Keratinocyte (primary cell): ENCODE data around the gene TOGARAM1. TPM values are rescaled to one million over a fixed set of nuclear protein-coding genes. Genes with fewer than 3 reads are reported as not detected.

Experiments used
- DNase-seq: peaks from one replicate; pipeline ENCODE4 v3.0.0-alpha.2; 2011; ENCODE audit warnings: low read depth, missing footprints, low spot score
- FAIRE-seq: peaks from 2 replicates; lab custom pipeline; 2011; peaks lifted over from hg19 to GRCh38; lab: Jason Lieb, UNC
- H2AFZ ChIP-seq: 2 replicates; pipeline ENCODE4 v1.6.0; 2012; ENCODE audit warnings: low read length, control low read depth, inconsistent platforms; ENCODE audit not compliant: control insufficient read depth
- H3K27ac ChIP-seq: 2 replicates; pipeline ENCODE4 v1.5.1; 2011; ENCODE audit warnings: low read length; ENCODE audit not compliant: control insufficient read depth, insufficient read depth
- H3K27me3 ChIP-seq: 3 replicates; pipeline ENCODE4 v1.6.0; 2011; ENCODE audit warnings: low read length; ENCODE audit not compliant: control insufficient read depth, insufficient read depth; ENCODE audit errors: extremely low read depth
- H3K36me3 ChIP-seq, 2 experiments: 2 replicates in 1 of 2; 3 replicates in 1 of 2; pipeline ENCODE4 v1.5.1; 2011; ENCODE audit warnings: low read length in 2 of 2, mild to moderate bottlenecking in 1 of 2; ENCODE audit not compliant: control insufficient read depth in 2 of 2, insufficient read depth in 2 of 2; ENCODE audit errors: extremely low read depth in 1 of 2
- H3K4me1 ChIP-seq: 3 replicates; pipeline ENCODE4 v1.5.1; 2011; ENCODE audit warnings: low read length; ENCODE audit not compliant: control insufficient read depth, insufficient read depth; ENCODE audit errors: extremely low read depth
- H3K4me2 ChIP-seq: 3 replicates; pipeline ENCODE4 v1.6.0; 2011; ENCODE audit warnings: low read depth, low read length; ENCODE audit not compliant: control insufficient read depth, insufficient read depth; ENCODE audit errors: extremely low read depth
- H3K4me3 ChIP-seq, 3 experiments: fragments of 200-600 bp in 1 of 3; sonication (generic) in 1 of 3; 2 replicates in 2 of 3; 3 replicates in 1 of 3; pipeline ENCODE4 v1.5.1; 2011 to 2016; ENCODE audit warnings: low read length in 3 of 3, mild to moderate bottlenecking in 3 of 3, control low read depth in 2 of 3, inconsistent platforms in 1 of 3, low read depth in 1 of 3, mixed read lengths in 1 of 3, mixed run types in 1 of 3, moderate library complexity in 1 of 3; ENCODE audit not compliant: control insufficient read depth in 2 of 3, insufficient read depth in 2 of 3; ENCODE audit errors: extremely low read depth in 1 of 3
- H3K79me2 ChIP-seq: 2 replicates; pipeline ENCODE4 v1.6.0; 2012; ENCODE audit warnings: low read length; ENCODE audit not compliant: control insufficient read depth, insufficient read depth
- H3K9ac ChIP-seq: 3 replicates; pipeline ENCODE4 v1.6.0; 2011; ENCODE audit warnings: low read length; ENCODE audit not compliant: control insufficient read depth, insufficient read depth; ENCODE audit errors: extremely low read depth
- H3K9me1 ChIP-seq: 3 replicates; pipeline ENCODE4 v1.6.0; 2011; ENCODE audit warnings: low read length; ENCODE audit not compliant: control insufficient read depth, insufficient read depth; ENCODE audit errors: extremely low read depth
- H3K9me3 ChIP-seq: 2 replicates; pipeline ENCODE4 v1.5.1; 2012; ENCODE audit warnings: low read depth, low read length; ENCODE audit not compliant: control insufficient read depth
- H4K20me1 ChIP-seq: 3 replicates; pipeline ENCODE4 v1.6.0; 2011; ENCODE audit warnings: low read length; ENCODE audit not compliant: control insufficient read depth, insufficient read depth; ENCODE audit errors: extremely low read depth
- EZH2 ChIP-seq: IDR thresholded peaks from one replicate; pipeline ENCODE4 v1.6.1; 2012; ENCODE audit warnings: inconsistent platforms, mild to moderate bottlenecking, low read length, moderate library complexity
- dilution Hi-C: fragments of 300-500 bp; cut with MboI; formaldehyde crosslinking; loops from one replicate; pipeline ENCODE4 v1.7.0; 2020; ENCODE audit warnings: low sequenced_read_pairs; ENCODE audit not compliant: extremely low pct_ligation_motif_present
- polyA plus RNA-seq, 5 experiments: library from polyadenylated mRNA; depleted of rRNA in 3 of 5; stranded (reverse) in 3 of 5; stranded (forward) in 1 of 5; unstranded in 1 of 5; fragments of >200 nt; gene quantifications; 1 replicate in 1 of 5; 2 replicates in 3 of 5; 3 replicates in 1 of 5; pipeline versions ENCODE4 v1.2.1 to v1.2.3, GENCODE V29; 2011 to 2012; ENCODE audit warnings: missing spikeins in 2 of 5, low read depth in 1 of 5, low replicate concordance in 1 of 5
- TF ChIP-seq, protein P1 (sequence below), 3 experiments: IDR thresholded peaks in 1 of 3; conservative IDR thresholded peaks in 1 of 3; optimal IDR thresholded peaks in 1 of 3; 2 replicates in 2 of 3; 3 replicates in 1 of 3; pipeline versions ENCODE3 to v1.5.1; 2011; ENCODE audit warnings: low read length in 3 of 3, mild to moderate bottlenecking in 3 of 3, moderate library complexity in 2 of 3, control low read depth in 1 of 3, inconsistent platforms in 1 of 3; ENCODE audit not compliant: insufficient read depth in 2 of 3; ENCODE audit errors: extremely low read depth in 1 of 3

Gene TOGARAM1
- polyA plus RNA-seq, 1 donor (not counting 4 experiments of a cell fraction or from before 2014, with no cell fraction given): 8.2 TPM

- no peaks in the 10 kb centered on the region for H4K20me1 ChIP-seq
- dilution Hi-C loops: no loop called here
Measured at GRCh38 chr14:44928793-44929192, 33.2 kb upstream of the TOGARAM1 start.

DNA sequence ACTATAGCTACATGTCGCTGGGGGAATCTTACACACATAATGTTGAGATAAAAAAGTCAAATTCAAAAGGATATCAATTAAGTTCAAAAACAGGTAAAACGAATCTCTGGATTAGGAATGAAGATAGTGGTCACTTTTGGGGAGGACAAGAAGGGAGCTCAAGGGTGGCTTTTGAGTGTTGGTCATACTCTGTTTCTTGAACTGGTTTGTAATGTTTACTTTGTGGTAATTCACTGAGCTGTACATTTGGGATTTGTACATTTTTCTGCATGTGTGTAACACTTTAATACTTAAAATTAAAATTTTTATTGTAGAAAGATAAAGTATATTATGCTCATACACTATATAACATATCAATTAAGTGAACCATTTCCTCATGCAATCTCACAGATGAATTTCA is 26.8 kb upstream of the TOGARAM1 start:
- TF ChIP-seq EZH2: no peak
- TF ChIP-seq, protein P1, sequence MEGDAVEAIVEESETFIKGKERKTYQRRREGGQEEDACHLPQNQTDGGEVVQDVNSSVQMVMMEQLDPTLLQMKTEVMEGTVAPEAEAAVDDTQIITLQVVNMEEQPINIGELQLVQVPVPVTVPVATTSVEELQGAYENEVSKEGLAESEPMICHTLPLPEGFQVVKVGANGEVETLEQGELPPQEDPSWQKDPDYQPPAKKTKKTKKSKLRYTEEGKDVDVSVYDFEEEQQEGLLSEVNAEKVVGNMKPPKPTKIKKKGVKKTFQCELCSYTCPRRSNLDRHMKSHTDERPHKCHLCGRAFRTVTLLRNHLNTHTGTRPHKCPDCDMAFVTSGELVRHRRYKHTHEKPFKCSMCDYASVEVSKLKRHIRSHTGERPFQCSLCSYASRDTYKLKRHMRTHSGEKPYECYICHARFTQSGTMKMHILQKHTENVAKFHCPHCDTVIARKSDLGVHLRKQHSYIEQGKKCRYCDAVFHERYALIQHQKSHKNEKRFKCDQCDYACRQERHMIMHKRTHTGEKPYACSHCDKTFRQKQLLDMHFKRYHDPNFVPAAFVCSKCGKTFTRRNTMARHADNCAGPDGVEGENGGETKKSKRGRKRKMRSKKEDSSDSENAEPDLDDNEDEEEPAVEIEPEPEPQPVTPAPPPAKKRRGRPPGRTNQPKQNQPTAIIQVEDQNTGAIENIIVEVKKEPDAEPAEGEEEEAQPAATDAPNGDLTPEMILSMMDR (optimal IDR thresholded peaks at IDR 0.05 in 1 of 3, IDR thresholded peaks at IDR 0.05 in 1 of 3, conservative IDR thresholded peaks at IDR 0.05 in 1 of 3; ENCODE audit: extremely low read depth in 1 of 3, insufficient read depth in 2 of 3, low read length in 3 of 3): no peak
- Histone ChIP-seq H3K9ac (no peak overlapping the region), H3K27me3 (no peaks in the 10 kb centered on the region), H3K27ac (no peak overlapping the region), H3K4me1 (no peaks in the 10 kb centered on the region), H3K79me2 (no peaks in the 10 kb centered on the region), H3K36me3 (no peaks in the 10 kb centered on the region), H3K9me1 (no peaks in the 10 kb centered on the region), H2AFZ (no peak overlapping the region), H3K9me3 (no peaks in the 10 kb centered on the region), H4K20me1 (no peaks in the 10 kb centered on the region), H3K4me2 (no peak overlapping the region), H3K4me3 (no peak overlapping the region)
- FAIRE-seq: no peak
- DNase-seq: no peak
- dilution Hi-C loops: no loop called here

More at GRCh38 chr14:44928793-44929192, 33.2 kb upstream of the TOGARAM1 start:
- Histone ChIP-seq H3K27me3 (no peaks in the 10 kb centered on the region), H3K4me1 (no peaks in the 10 kb centered on the region), H2AFZ (no peak overlapping the region), H3K9me3 (no peaks in the 10 kb centered on the region), H3K36me3 (no peaks in the 10 kb centered on the region), H3K79me2 (no peaks in the 10 kb centered on the region), H3K9me1 (no peaks in the 10 kb centered on the region), H3K4me3 (no peak overlapping the region), H3K27ac (no peak overlapping the region), H3K4me2 (no peak overlapping the region), H3K9ac (no peak overlapping the region)
- no peak for TF ChIP-seq EZH2
- TF ChIP-seq, protein P1 (optimal IDR thresholded peaks at IDR 0.05 in 1 of 3, IDR thresholded peaks at IDR 0.05 in 1 of 3, conservative IDR thresholded peaks at IDR 0.05 in 1 of 3; ENCODE audit: extremely low read depth in 1 of 3, insufficient read depth in 2 of 3, low read length in 3 of 3): no peak
- no peak for FAIRE-seq
- no peak for DNase-seq
